HCT116 (cell line): ENCODE data around the gene MUC5B. TPM values are rescaled to one million over a fixed set of nuclear protein-coding genes. Genes with fewer than 3 reads are reported as not detected.

Source experiments
- ATAC-seq: fragments of 200-7000 bp; cut with Tn5 transposase; 2 replicates; pipeline ENCODE4 v1.9.1; 2020; ENCODE audit warnings: mild to moderate bottlenecking, moderate library complexity
- BruUV-seq: library from RNA; stranded (reverse); fragments of 400-500 nt; replicated peaks from 2 replicates; lab custom pipeline; 2021; lab: Mats Ljungman, UMichigan
- CTCF ChIA-PET: fragments of 300-600 bp; sonication (Branson Sonifier 250); formaldehyde crosslinking; loops from one replicate; lab custom pipeline; 2021; ENCODE audit warnings: antibody characterized with exemption; lab: Charles Lee
- POLR2A ChIA-PET: fragments of 300-600, 350-600 bp; sonication (Branson Sonifier 250); formaldehyde crosslinking; loops from one replicate; lab custom pipeline; 2021; ENCODE audit warnings: antibody characterized with exemption; lab: Charles Lee
- RAD21 ChIA-PET, 2 experiments: fragments of 300-600 bp; sonication (Branson Sonifier 250); formaldehyde crosslinking; loops; one replicate each; lab custom pipeline; 2023; ENCODE audit warnings: low total read pairs in 2 of 2; ENCODE audit not compliant: uncharacterized antibody in 2 of 2, unreplicated experiment in 2 of 2, low non-redundant PET in 1 of 2; lab: Charles Lee
- DNase-seq: peaks from one replicate; pipeline ENCODE4 v3.0.0-alpha.2; 2010; ENCODE audit warnings: low read depth, low spot score
- H2AFZ ChIP-seq: fragments of 200-600 bp; shearing (Covaris generic), sonication (generic); 2 replicates; pipeline ENCODE4 v1.6.1; 2017; ENCODE audit warnings: low read depth, mixed run types, mixed read lengths, antibody characterized with exemption, low read length; ENCODE audit not compliant: poor library complexity, severe bottlenecking
- H3K27ac ChIP-seq: 2 replicates; pipeline ENCODE4 v1.5.1; 2012; ENCODE audit warnings: low read depth, low read length
- H3K27me3 ChIP-seq: fragments of 200-600 bp; sonication (generic); 2 replicates; pipeline ENCODE4 v1.6.1; 2016; ENCODE audit warnings: mixed run types, low read length, mixed read lengths; ENCODE audit not compliant: insufficient read depth
- H3K36me3 ChIP-seq, 2 experiments: fragments of 200-500 bp in 1 of 2; fragments of 200-600 bp in 1 of 2; sonication (Bioruptor generic) in 1 of 2; sonication (generic) in 1 of 2; 2 replicates each; pipeline versions ENCODE4 v1.5.1 to v1.6.1; 2014 to 2016; ENCODE audit warnings: low read length in 2 of 2, inconsistent platforms in 1 of 2, mixed read lengths in 1 of 2, mixed run types in 1 of 2; ENCODE audit not compliant: insufficient read depth in 2 of 2, control insufficient read depth in 1 of 2
- H3K4me1 ChIP-seq, 2 experiments: fragments of 200-600 bp in 1 of 2; sonication (generic) in 1 of 2; 2 replicates each; pipeline versions ENCODE4 v1.5.1 to v1.6.1; 2012 to 2017; ENCODE audit warnings: low read length in 2 of 2, inconsistent platforms in 1 of 2, mild to moderate bottlenecking in 1 of 2, mixed read lengths in 1 of 2, mixed run types in 1 of 2, moderate library complexity in 1 of 2; ENCODE audit not compliant: insufficient read depth in 2 of 2, control insufficient read depth in 1 of 2
- H3K4me2 ChIP-seq: fragments of 200-600 bp; sonication (generic); 2 replicates; pipeline ENCODE4 v1.6.1; 2017; ENCODE audit warnings: mixed run types, low read length, mixed read lengths
- H3K4me3 ChIP-seq, 2 experiments: fragments of 200-600 bp in 1 of 2; sonication (generic) in 1 of 2; replicated peaks in 1 of 2; 2 replicates each; pipeline ENCODE4 v1.5.1; 2011 to 2016; ENCODE audit warnings: low read length in 2 of 2, control low read depth in 1 of 2, low read depth in 1 of 2, mild to moderate bottlenecking in 1 of 2, mixed read lengths in 1 of 2, mixed run types in 1 of 2
- H3K79me2 ChIP-seq: fragments of 200-600 bp; sonication (generic); 2 replicates; pipeline ENCODE4 v1.6.1; 2017; ENCODE audit warnings: mild to moderate bottlenecking, mixed run types, low read length, moderate library complexity, mixed read lengths; ENCODE audit not compliant: insufficient read depth
- H3K9ac ChIP-seq: fragments of 200-600 bp; sonication (generic); 2 replicates; pipeline ENCODE4 v1.6.1; 2016; ENCODE audit warnings: low read length, mixed read lengths
- H3K9me2 ChIP-seq: fragments of 200-600 bp; sonication (generic), shearing (Covaris generic); 2 replicates; pipeline ENCODE4 v1.6.1; 2017; ENCODE audit warnings: mixed run types, mild to moderate bottlenecking, moderate library complexity; ENCODE audit not compliant: insufficient read depth
- H3K9me3 ChIP-seq, 2 experiments: fragments of 200-500 bp in 1 of 2; fragments of 200-600 bp in 1 of 2; sonication (Bioruptor generic) in 1 of 2; sonication (generic) in 1 of 2; 2 replicates each; pipeline ENCODE4 v1.6.1; 2014 to 2017; ENCODE audit warnings: low read length in 2 of 2, mixed read lengths in 2 of 2, inconsistent platforms in 1 of 2, low read depth in 1 of 2, mild to moderate bottlenecking in 1 of 2, mixed run types in 1 of 2, moderate library complexity in 1 of 2; ENCODE audit not compliant: control insufficient read depth in 1 of 2, insufficient read depth in 1 of 2
- H4K20me1 ChIP-seq: fragments of 200-600 bp; sonication (generic), shearing (Covaris generic); 2 replicates; pipeline ENCODE4 v1.6.1; 2017; ENCODE audit warnings: mixed run types, mild to moderate bottlenecking, moderate library complexity; ENCODE audit not compliant: insufficient read depth
- CBX3 ChIP-seq: IDR thresholded peaks from 2 replicates; pipeline ENCODE4 v1.6.1; 2012; ENCODE audit warnings: low read depth
- CEBPB ChIP-seq: IDR thresholded peaks from 2 replicates; pipeline ENCODE4 v1.6.1; 2012; ENCODE audit warnings: low read depth
- CTCF ChIP-seq, 3 experiments: fragments of 200-600 bp in 1 of 3; sonication (generic) in 1 of 3; IDR thresholded peaks in 2 of 3; conservative IDR thresholded peaks in 1 of 3; 2 replicates each; pipeline ENCODE4 v1.5.1; 2012 to 2017; ENCODE audit warnings: low read depth in 2 of 3, low read length in 2 of 3, antibody characterized with exemption in 1 of 3, borderline replicate concordance in 1 of 3, control low read depth in 1 of 3, mild to moderate bottlenecking in 1 of 3, mixed read lengths in 1 of 3, mixed run types in 1 of 3, moderate library complexity in 1 of 3; ENCODE audit not compliant: insufficient read depth in 1 of 3
- EGR1 ChIP-seq: IDR thresholded peaks from 2 replicates; pipeline ENCODE4 v1.6.1; 2012; ENCODE audit warnings: low read depth
- ELF1 ChIP-seq: IDR thresholded peaks from 2 replicates; pipeline ENCODE4 v1.6.1; 2012; ENCODE audit warnings: low read depth, borderline replicate concordance
- EZH2 ChIP-seq: fragments of 200-600 bp; sonication (generic); IDR thresholded peaks from 2 replicates; pipeline ENCODE4 v1.6.1; 2017; ENCODE audit warnings: antibody characterized with exemption, mixed run types
- EZH2phosphoT487 ChIP-seq: fragments of 200-600 bp; IDR thresholded peaks from 2 replicates; pipeline ENCODE4 v1.6.1; 2018; ENCODE audit warnings: antibody characterized with exemption, borderline replicate concordance
- JUND ChIP-seq: IDR thresholded peaks from 2 replicates; pipeline ENCODE4 v1.6.1; 2012
- MAX ChIP-seq: IDR thresholded peaks from 2 replicates; pipeline ENCODE4 v1.6.1; 2012
- POLR2A ChIP-seq: IDR thresholded peaks from 2 replicates; pipeline ENCODE4 v1.7.0; 2011; ENCODE audit warnings: borderline replicate concordance; ENCODE audit not compliant: insufficient read depth, insufficient read length; ENCODE audit errors: extremely low read depth
- RAD21 ChIP-seq: IDR thresholded peaks from 2 replicates; pipeline ENCODE4 v1.6.1; 2012; ENCODE audit warnings: low read depth, mild to moderate bottlenecking
- REST ChIP-seq: IDR thresholded peaks from 2 replicates; pipeline ENCODE4 v1.6.1; 2012; ENCODE audit warnings: low read depth
- SP1 ChIP-seq: IDR thresholded peaks from 2 replicates; pipeline ENCODE4 v1.6.1; 2012; ENCODE audit warnings: low read depth
- SRF ChIP-seq: IDR thresholded peaks from 2 replicates; pipeline ENCODE4 v1.6.1; 2012; ENCODE audit warnings: low read depth
- TCF7L2 ChIP-seq: IDR thresholded peaks from 2 replicates; pipeline ENCODE4 v1.7.0; 2011; ENCODE audit warnings: borderline replicate concordance, inconsistent platforms; ENCODE audit not compliant: insufficient read depth, insufficient read length; ENCODE audit errors: extremely low read depth
- ZBTB33 ChIP-seq: IDR thresholded peaks from 2 replicates; pipeline ENCODE4 v1.6.1; 2011; ENCODE audit warnings: mild to moderate bottlenecking, low read length, moderate library complexity; ENCODE audit not compliant: insufficient replicate concordance; ENCODE audit errors: extremely low read depth
- ZFX ChIP-seq: fragments of 450-650 bp; IDR thresholded peaks from 2 replicates; pipeline ENCODE4 v1.6.1; 2017
- ZNF274 ChIP-seq: fragments of 200-500 bp; sonication (Bioruptor generic); IDR thresholded peaks from 2 replicates; pipeline ENCODE4 v1.6.1; 2014; ENCODE audit warnings: mild to moderate bottlenecking, low read depth, low read length, inconsistent platforms
- intact Hi-C: fragments of 100-400 bp; cut with micrococcal nuclease; formaldehyde crosslinking; loops from 2 replicates; pipeline ENCODE4 v1.10.0; 2022
- total RNA-seq: library from RNA; stranded (reverse); gene quantifications from one replicate; pipeline ENCODE4 v1.2.1, GENCODE V29; 2021; ENCODE audit not compliant: unreplicated experiment

The MUC5B gene
- total RNA-seq, 1 experiment from 2014 or later: 1.5 TPM

- Histone ChIP-seq H3K9ac (no peak overlapping the region), H3K27ac (no peak overlapping the region)
Observed at GRCh38 chr11:1224491-1225385, 1.9 kb downstream of the MUC5B start.

More at GRCh38 chr11:1224491-1225385, 1.9 kb downstream of the MUC5B start:
- Histone ChIP-seq H3K79me2 (no peaks in the 10 kb centered on the region), H3K4me1 (no peaks in the 10 kb centered on the region), H2AFZ (no peak overlapping the region), H3K9me3 (no peaks in the 10 kb centered on the region), H4K20me1 (no peaks in the 10 kb centered on the region), H3K9me2 (no peaks in the 10 kb centered on the region), H3K27me3 (no peaks in the 10 kb centered on the region), H3K4me2 (no peak overlapping the region), H3K4me3 (no peak overlapping the region), H3K36me3 (no peaks in the 10 kb centered on the region)
- POLR2A ChIA-PET: no interaction called here
- intact Hi-C loops: no loop called here
- no TSS peak for BruUV-seq
- DNase-seq (no peak), ATAC-seq (no peak)
- RAD21 ChIA-PET: no interaction called here
- TF ChIP-seq TCF7L2: no peak
- TF ChIP-seq POLR2A: no peak
- no peak for TF ChIP-seq ZFX
- TF ChIP-seq CBX3: no peak
- TF ChIP-seq REST: no peak
- TF ChIP-seq SP1: no peak
- no peak for TF ChIP-seq EZH2
- no peak for TF ChIP-seq MAX
- TF ChIP-seq EZH2phosphoT487: no peak
- TF ChIP-seq CTCF (IDR thresholded peaks at IDR 0.05 in 2 of 3, conservative IDR thresholded peaks at IDR 0.05 in 1 of 3; ENCODE audit: borderline replicate concordance in 1 of 3, insufficient read depth in 1 of 3, low read depth in 2 of 3, low read length in 2 of 3): no peak
- TF ChIP-seq EGR1: no peak
- TF ChIP-seq CEBPB: no peak
- TF ChIP-seq ZNF274: no peak
- TF ChIP-seq RAD21: no peak
- no peak for TF ChIP-seq ZBTB33
- no peak for TF ChIP-seq SRF
- no peak for TF ChIP-seq ELF1
- TF ChIP-seq JUND: no peak
- CTCF ChIA-PET: no interaction called here
